Glutamatergic neuron (in vitro differentiated cells): ENCODE results near the gene MDN1. TPM values are rescaled to one million over a fixed set of nuclear protein-coding genes. Genes with fewer than 3 reads are reported as not detected.

Experiments
- DNase-seq: peaks from one replicate; pipeline ENCODE4 v3.0.0; 2022
- H3K27ac Mint-ChIP-seq: one replicate; pipeline ENCODE4 v1.8.0; 2020; ENCODE audit warnings: mild to moderate bottlenecking, mixed read lengths, inconsistent platforms; ENCODE audit not compliant: unreplicated experiment
- H3K27me3 Mint-ChIP-seq: one replicate; pipeline ENCODE4 v1.8.0; 2020; ENCODE audit warnings: mild to moderate bottlenecking, moderate library complexity, mixed read lengths, inconsistent platforms; ENCODE audit not compliant: unreplicated experiment
- H3K36me3 Mint-ChIP-seq: one replicate; pipeline ENCODE4 v1.8.0; 2020; ENCODE audit warnings: mild to moderate bottlenecking, mixed read lengths, inconsistent platforms; ENCODE audit not compliant: unreplicated experiment
- H3K4me1 Mint-ChIP-seq: one replicate; pipeline ENCODE4 v1.8.0; 2020; ENCODE audit warnings: mild to moderate bottlenecking, low read depth, mixed read lengths, inconsistent platforms; ENCODE audit not compliant: unreplicated experiment
- H3K4me3 Mint-ChIP-seq: one replicate; pipeline ENCODE4 v1.8.0; 2020; ENCODE audit warnings: mild to moderate bottlenecking, mixed read lengths, inconsistent platforms; ENCODE audit not compliant: unreplicated experiment
- H3K9me3 Mint-ChIP-seq: one replicate; pipeline ENCODE4 v1.8.0; 2020; ENCODE audit warnings: mild to moderate bottlenecking, moderate library complexity, mixed read lengths, inconsistent platforms; ENCODE audit not compliant: unreplicated experiment
- total RNA-seq: library from RNA; stranded (reverse); fragmentation: NEBNext Ultra II Directional; extraction: Animal tissue kit (Norgen Biotek cat#: 25700); gene quantifications from one replicate; pipeline ENCODE4 v1.2.1, GENCODE V29; 2021; ENCODE audit not compliant: unreplicated experiment
- TF ChIP-seq, protein P1 (sequence below): fragments of 200-600 bp; sonication (generic); IDR thresholded peaks from one replicate; pipeline ENCODE4 v1.5.0; 2021; ENCODE audit not compliant: partially characterized antibody, unreplicated experiment

Gene MDN1
- total RNA-seq, 1 donor from 2014 or later = 39.2 TPM

DNA sequence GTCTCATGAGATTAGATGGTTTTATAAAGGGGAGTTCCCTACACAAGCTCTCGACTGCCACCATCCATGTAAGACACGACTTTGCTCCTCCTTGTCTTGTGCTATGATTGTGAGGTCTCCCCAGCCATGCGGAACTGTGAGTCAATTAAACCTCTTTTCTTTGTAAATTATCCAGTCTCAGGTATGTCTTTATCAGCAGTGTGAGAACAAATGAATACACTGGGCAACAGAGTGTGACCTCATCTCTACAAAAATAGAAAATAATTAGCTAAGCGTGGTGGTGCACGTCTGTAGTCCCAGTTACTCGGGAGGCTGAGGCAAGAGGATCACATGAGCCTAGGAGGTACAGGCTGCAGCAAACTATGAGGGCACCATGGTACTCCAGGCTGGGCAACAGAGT lies 51.3 kb downstream of the MDN1 start:
- TF ChIP-seq, protein P1, sequence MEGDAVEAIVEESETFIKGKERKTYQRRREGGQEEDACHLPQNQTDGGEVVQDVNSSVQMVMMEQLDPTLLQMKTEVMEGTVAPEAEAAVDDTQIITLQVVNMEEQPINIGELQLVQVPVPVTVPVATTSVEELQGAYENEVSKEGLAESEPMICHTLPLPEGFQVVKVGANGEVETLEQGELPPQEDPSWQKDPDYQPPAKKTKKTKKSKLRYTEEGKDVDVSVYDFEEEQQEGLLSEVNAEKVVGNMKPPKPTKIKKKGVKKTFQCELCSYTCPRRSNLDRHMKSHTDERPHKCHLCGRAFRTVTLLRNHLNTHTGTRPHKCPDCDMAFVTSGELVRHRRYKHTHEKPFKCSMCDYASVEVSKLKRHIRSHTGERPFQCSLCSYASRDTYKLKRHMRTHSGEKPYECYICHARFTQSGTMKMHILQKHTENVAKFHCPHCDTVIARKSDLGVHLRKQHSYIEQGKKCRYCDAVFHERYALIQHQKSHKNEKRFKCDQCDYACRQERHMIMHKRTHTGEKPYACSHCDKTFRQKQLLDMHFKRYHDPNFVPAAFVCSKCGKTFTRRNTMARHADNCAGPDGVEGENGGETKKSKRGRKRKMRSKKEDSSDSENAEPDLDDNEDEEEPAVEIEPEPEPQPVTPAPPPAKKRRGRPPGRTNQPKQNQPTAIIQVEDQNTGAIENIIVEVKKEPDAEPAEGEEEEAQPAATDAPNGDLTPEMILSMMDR = no peak

GRCh38 chr6:89763550-89763949 lies 56.0 kb downstream of the MDN1 start:
- peaks cover 2% of the 10 kb centered on the region for H3K27me3 Mint-ChIP-seq
- no peak for DNase-seq
- no peak overlapping the region for H3K4me3 Mint-ChIP-seq
- TF ChIP-seq, protein P1 = no peak
- H3K4me1 Mint-ChIP-seq = no peaks in the 10 kb centered on the region
- H3K27ac Mint-ChIP-seq = no peak overlapping the region
- H3K36me3 Mint-ChIP-seq = peaks cover 4% of the 10 kb centered on the region
- H3K9me3 Mint-ChIP-seq = no peaks in the 10 kb centered on the region

More for the DNA sequence above, 51.3 kb downstream of the MDN1 start:
- H3K4me1 Mint-ChIP-seq = no peaks in the 10 kb centered on the region
- H3K4me3 Mint-ChIP-seq = no peak overlapping the region
- H3K27me3 Mint-ChIP-seq = peaks cover 2% of the 10 kb centered on the region
- DNase-seq = no peak
- no peak overlapping the region for H3K27ac Mint-ChIP-seq
- H3K36me3 Mint-ChIP-seq = peaks cover 4% of the 10 kb centered on the region
- no peaks in the 10 kb centered on the region for H3K9me3 Mint-ChIP-seq

- no peak overlapping the region for H3K4me3 Mint-ChIP-seq
- H3K36me3 Mint-ChIP-seq = no peaks in the 10 kb centered on the region
- H3K27ac Mint-ChIP-seq = no peak overlapping the region
- H3K9me3 Mint-ChIP-seq = no peaks in the 10 kb centered on the region
- no peak for DNase-seq
- TF ChIP-seq, protein P1 = no peak
- H3K4me1 Mint-ChIP-seq = no peaks in the 10 kb centered on the region
- H3K27me3 Mint-ChIP-seq = no peaks in the 10 kb centered on the region
These were observed 60.8 kb downstream of the MDN1 start for GRCh38 chr6:89758830-89759229.

DNA sequence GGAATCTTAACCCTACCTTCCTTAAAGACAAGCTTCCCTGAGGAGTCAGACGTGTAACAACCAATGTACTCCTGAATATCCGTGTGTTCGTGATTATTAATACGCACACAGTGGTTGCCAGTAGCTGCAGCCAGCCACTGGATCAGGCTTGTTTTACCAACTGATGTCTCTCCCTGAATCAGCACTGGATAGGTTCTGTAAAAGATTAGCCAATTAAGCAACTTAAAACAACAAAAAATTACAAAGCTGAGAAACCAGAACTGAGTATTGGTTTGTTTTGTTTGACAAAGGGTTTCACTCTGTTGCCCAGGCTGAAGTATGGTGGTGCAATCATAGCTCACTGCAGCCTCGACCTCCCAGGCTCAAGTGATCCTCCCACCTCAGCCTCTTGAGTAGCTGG lies 69.3 kb downstream of the MDN1 start:
- TF ChIP-seq, protein P1 = no peak
- H3K27me3 Mint-ChIP-seq = no peaks in the 10 kb centered on the region
- H3K4me3 Mint-ChIP-seq = no peak overlapping the region
- H3K4me1 Mint-ChIP-seq = no peaks in the 10 kb centered on the region
- no peak overlapping the region for H3K27ac Mint-ChIP-seq
- H3K36me3 Mint-ChIP-seq = no peaks in the 10 kb centered on the region
- DNase-seq = no peak
- no peaks in the 10 kb centered on the region for H3K9me3 Mint-ChIP-seq

- Mint-ChIP-seq H3K27me3 (no peaks in the 10 kb centered on the region), H3K36me3 (no peaks in the 10 kb centered on the region), H3K27ac (no peak overlapping the region), H3K4me3 (no peak overlapping the region), H3K4me1 (no peaks in the 10 kb centered on the region), H3K9me3 (no peaks in the 10 kb centered on the region)
- TF ChIP-seq, protein P1 = no peak
- DNase-seq = no peak
These were observed 69.7 kb downstream of the MDN1 start for GRCh38 chr6:89749918-89750317.
